Suprapubic skin (tissue), 4 donors: ENCODE results near the gene RGMA. TPM values are rescaled to one million over a fixed set of nuclear protein-coding genes. Genes with fewer than 3 reads are reported as not detected.

Experiments
- DNase-seq, 2 donors: peaks; one replicate each; pipeline ENCODE4 v3.0.0-alpha.2; 2019; ENCODE audit warnings: low spot score in 2 of 2
- H3K27ac ChIP-seq: fragments of 200-600 bp; sonication (generic); one replicate; pipeline ENCODE4 v1.5.1; 2019
- H3K27me3 ChIP-seq: fragments of 200-600 bp; sonication (generic); one replicate; pipeline ENCODE4 v1.5.1; 2019
- H3K36me3 ChIP-seq: fragments of 200-600 bp; sonication (generic); one replicate; pipeline ENCODE4 v1.5.1; 2019
- H3K4me1 ChIP-seq: fragments of 200-600 bp; sonication (generic); one replicate; pipeline ENCODE4 v1.5.1; 2019
- H3K4me3 ChIP-seq: fragments of 200-600 bp; sonication (generic); one replicate; pipeline ENCODE4 v1.5.1; 2019; ENCODE audit warnings: mild to moderate bottlenecking
- H3K9me3 ChIP-seq: fragments of 200-600 bp; sonication (generic); one replicate; pipeline ENCODE4 v1.5.1; 2019
- EP300 ChIP-seq: sonication (generic); formaldehyde crosslinking; IDR thresholded peaks from one replicate; pipeline ENCODE4 v1.6.1; 2017; ENCODE audit warnings: antibody characterized with exemption
- POLR2A ChIP-seq, 2 donors: fragments of 450-650 bp; IDR thresholded peaks; one replicate each; pipeline ENCODE4 v1.6.1; 2017; ENCODE audit warnings: antibody characterized with exemption in 2 of 2, mild to moderate bottlenecking in 2 of 2, moderate library complexity in 2 of 2
- POLR2AphosphoS5 ChIP-seq, 3 donors: sonication (generic); formaldehyde crosslinking; IDR thresholded peaks; one replicate each; pipeline ENCODE4 v1.6.1; 2017; ENCODE audit warnings: antibody characterized with exemption in 3 of 3
- WGBS: methylation state at CpG from one replicate; pipeline ENCODE4 v1.1.5; 2018; 5-methylcytosine and 5-hydroxymethylcytosine counted together
- total RNA-seq, 4 donors: library from RNA; depleted of rRNA; stranded (reverse); fragments of >200 nt; gene quantifications; one replicate each; pipeline ENCODE4 v1.1.0, GENCODE V29; 2016
- TF ChIP-seq, protein P1 (sequence below), 2 donors: fragments of 200-600 bp in 1 of 2; fragments of 450-650 bp in 1 of 2; sonication (generic) in 1 of 2; IDR thresholded peaks; one replicate each; pipeline ENCODE4 v1.5.1; 2016 to 2019; ENCODE audit warnings: antibody characterized with exemption in 2 of 2, mild to moderate bottlenecking in 1 of 2, moderate library complexity in 1 of 2

RGMA gene
- total RNA-seq, 4 donors from 2014 or later, result 11.1 to 18.7 (median 15.6) TPM

DNA sequence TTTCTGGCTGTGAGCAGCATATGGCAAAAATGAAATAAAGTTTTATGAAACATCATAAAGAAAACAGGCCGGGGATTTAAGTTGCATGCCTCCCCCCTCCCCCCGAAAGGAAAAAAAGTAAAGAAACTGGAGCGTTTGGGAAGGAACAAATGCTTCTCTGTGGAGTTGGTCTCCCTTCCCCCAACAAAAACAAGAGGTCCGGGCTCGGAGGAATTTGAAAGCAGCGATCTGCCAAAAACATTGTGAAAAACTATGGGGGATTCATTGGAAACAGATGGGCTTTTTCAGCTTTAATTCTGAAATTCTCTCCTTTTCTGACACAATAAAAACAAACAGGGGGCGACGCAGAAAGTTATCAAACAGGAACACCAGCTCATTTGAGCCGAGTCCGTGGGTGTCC, 17.0 kb downstream of the RGMA start:
- H3K9me3 ChIP-seq, result no peaks in the 10 kb centered on the region
- H3K27ac ChIP-seq, result peak overlapping the region; percentile 93
- WGBS, result 2% methylated on average over 10 of the region's 10 CpGs
- H3K4me1 ChIP-seq, result peaks cover 49% of the 10 kb centered on the region
- peak overlapping the region; percentile 72 for H3K4me3 ChIP-seq
- H3K27me3 ChIP-seq, result peaks cover 12% of the 10 kb centered on the region
- peak in 1 of 2 donors; percentile 31 for TF ChIP-seq POLR2A (IDR thresholded peaks at IDR 0.05)
- TF ChIP-seq, protein P1, sequence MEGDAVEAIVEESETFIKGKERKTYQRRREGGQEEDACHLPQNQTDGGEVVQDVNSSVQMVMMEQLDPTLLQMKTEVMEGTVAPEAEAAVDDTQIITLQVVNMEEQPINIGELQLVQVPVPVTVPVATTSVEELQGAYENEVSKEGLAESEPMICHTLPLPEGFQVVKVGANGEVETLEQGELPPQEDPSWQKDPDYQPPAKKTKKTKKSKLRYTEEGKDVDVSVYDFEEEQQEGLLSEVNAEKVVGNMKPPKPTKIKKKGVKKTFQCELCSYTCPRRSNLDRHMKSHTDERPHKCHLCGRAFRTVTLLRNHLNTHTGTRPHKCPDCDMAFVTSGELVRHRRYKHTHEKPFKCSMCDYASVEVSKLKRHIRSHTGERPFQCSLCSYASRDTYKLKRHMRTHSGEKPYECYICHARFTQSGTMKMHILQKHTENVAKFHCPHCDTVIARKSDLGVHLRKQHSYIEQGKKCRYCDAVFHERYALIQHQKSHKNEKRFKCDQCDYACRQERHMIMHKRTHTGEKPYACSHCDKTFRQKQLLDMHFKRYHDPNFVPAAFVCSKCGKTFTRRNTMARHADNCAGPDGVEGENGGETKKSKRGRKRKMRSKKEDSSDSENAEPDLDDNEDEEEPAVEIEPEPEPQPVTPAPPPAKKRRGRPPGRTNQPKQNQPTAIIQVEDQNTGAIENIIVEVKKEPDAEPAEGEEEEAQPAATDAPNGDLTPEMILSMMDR (IDR thresholded peaks at IDR 0.05), result no peak
- DNase-seq, result peak in 1 of 2 donors; percentile 62
- no peaks in the 10 kb centered on the region for H3K36me3 ChIP-seq

DNA sequence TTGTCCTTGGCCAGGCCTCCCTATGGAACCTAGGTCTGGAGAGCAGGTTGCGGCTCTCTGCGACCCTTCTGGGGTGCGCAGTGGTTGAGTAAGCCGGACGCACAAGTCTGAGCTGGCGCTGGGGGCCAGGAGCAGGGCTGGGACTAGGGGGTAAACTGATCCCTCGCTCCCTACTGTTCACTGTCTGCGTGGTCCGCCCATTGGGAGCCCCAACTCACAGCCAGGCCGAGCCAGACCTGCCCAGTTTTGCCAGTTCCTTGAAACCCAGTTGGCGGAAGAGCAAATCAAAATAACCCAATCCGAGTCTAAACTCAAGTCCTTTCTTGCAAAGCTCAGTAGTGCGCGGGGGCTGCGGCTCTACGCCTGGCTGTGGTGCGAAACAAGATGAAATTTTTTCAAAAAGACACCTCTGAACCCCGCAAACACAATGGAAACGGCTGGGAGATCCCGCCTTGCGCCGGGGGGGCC, 17.5 kb downstream of the RGMA start:
- H3K4me3 ChIP-seq, result peak overlapping the region; percentile 72
- H3K4me1 ChIP-seq, result peaks cover 49% of the 10 kb centered on the region
- H3K27me3 ChIP-seq, result peaks cover 12% of the 10 kb centered on the region
- no peaks in the 10 kb centered on the region for H3K36me3 ChIP-seq
- H3K9me3 ChIP-seq, result no peaks in the 10 kb centered on the region
- H3K27ac ChIP-seq, result peak overlapping the region; percentile 93
- DNase-seq, result peak in 1 of 2 donors; percentile 56
- WGBS, result 14% methylated on average over 16 of the region's 22 CpGs
- TF ChIP-seq EP300 (no peak), POLR2AphosphoS5 (IDR thresholded peaks at IDR 0.05) (no peak), POLR2A (IDR thresholded peaks at IDR 0.05) (no peak)
- TF ChIP-seq, protein P1 (IDR thresholded peaks at IDR 0.05), result no peak

DNA sequence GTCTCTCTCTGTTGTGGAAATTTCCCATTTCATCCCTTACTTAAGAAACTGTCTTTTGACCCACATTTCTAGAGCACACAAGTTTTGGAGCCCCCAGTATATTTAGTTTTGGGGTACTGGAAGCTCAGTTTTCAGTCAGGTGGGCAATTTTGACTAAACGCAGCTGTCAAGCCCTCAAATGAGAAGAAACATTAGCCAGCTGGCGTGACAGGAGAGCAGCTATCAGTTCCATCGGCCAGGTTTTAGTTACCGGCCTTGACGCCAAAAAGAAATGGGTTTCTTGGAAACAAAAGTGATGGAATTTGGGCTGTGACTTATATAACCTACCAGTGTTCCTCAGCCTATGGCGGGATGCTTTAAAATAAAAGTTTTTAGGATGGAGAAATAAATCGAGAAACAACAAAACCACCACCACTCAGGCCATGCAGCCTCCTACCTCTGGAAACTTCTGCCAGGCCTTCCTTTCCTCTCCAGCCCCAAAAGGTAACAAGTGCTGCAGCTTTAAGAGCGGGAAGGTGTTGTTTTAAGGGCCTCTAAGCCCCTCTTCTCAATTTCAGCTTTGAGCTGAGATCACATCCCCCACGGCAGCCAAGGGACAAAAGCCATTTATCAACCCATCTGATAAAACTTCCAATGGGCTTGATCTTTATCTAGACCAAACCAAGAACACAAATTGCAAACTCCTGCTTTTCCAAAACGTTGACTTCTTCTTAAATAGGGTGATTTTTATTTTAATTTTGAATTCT, 18.3 kb downstream of the RGMA start:
- peaks cover 49% of the 10 kb centered on the region for H3K4me1 ChIP-seq
- H3K9me3 ChIP-seq, result no peaks in the 10 kb centered on the region
- H3K36me3 ChIP-seq, result peaks cover 3% of the 10 kb centered on the region
- 47% methylated on average over 10 of the region's 10 CpGs for WGBS
- no peak for TF ChIP-seq EP300
- TF ChIP-seq POLR2A (IDR thresholded peaks at IDR 0.05), result no peak
- TF ChIP-seq POLR2AphosphoS5 (IDR thresholded peaks at IDR 0.05), result no peak
- TF ChIP-seq, protein P1 (IDR thresholded peaks at IDR 0.05), result no peak
- H3K27ac ChIP-seq, result peak overlapping the region; percentile 93
- H3K4me3 ChIP-seq, result peak overlapping the region; percentile 72
- no peak for DNase-seq
- H3K27me3 ChIP-seq, result peaks cover 12% of the 10 kb centered on the region

DNA sequence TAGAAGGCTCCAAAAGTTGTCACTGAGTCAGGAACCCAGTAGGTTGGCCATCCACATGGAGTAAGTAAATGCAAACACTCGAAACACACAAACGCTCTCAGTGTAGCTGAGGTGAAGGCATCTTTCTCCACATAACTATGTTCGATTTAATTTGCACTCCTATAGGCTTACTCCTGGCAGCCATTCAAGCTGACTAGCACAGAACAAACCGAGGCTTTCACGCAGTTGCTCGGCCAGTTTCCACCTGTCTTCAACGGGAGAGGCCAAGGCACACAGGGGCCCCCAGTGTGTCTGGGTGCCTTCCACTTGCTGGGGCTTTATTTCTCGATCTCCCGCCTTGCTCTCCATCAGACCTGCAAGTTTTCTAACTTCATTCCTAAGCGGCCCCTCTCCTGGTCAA, 18.9 kb downstream of the RGMA start:
- Histone ChIP-seq H3K27me3 (peaks cover 12% of the 10 kb centered on the region), H3K4me1 (peaks cover 49% of the 10 kb centered on the region), H3K27ac (peak overlapping the region; percentile 93), H3K9me3 (no peaks in the 10 kb centered on the region), H3K36me3 (peaks cover 5% of the 10 kb centered on the region), H3K4me3 (peak overlapping the region; percentile 72)
- WGBS, result 60% methylated on average over 10 of the region's 10 CpGs
- no peak for DNase-seq
- TF ChIP-seq, protein P1 (IDR thresholded peaks at IDR 0.05), result no peak
- TF ChIP-seq EP300 (no peak), POLR2A (IDR thresholded peaks at IDR 0.05) (no peak), POLR2AphosphoS5 (IDR thresholded peaks at IDR 0.05) (no peak)

DNA sequence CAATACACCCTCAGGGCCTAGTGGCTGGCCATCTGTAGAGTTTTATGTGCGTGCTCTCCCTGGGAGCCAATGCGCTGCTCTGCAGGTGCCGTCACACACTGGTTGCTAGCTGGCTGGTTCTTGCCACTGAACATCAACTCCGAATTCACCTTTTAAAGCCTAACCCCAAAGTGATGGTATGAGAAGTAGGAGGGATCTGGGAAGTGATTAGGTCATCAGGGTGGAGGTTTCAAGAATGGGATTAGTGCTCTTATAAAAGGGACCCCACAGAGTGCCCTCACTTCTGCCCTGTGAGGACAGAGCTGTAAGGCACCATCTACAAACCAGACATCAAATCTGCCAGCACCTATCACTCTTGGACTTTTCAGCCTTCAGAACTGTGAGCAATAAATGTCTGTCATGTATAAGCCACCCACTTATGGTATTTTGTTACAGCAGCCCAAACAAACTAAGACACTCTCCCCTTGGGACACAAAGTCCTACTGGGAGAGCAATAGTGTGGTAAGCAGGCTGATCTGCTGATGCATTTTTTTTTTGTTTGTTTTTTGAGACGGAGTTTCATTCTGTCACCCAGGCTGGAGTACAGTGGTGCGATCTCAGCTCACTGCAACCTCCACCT, 20.3 kb downstream of the RGMA start:
- TF ChIP-seq POLR2A (IDR thresholded peaks at IDR 0.05) (no peak), POLR2AphosphoS5 (IDR thresholded peaks at IDR 0.05) (no peak), EP300 (no peak)
- TF ChIP-seq, protein P1 (IDR thresholded peaks at IDR 0.05), result no peak
- Histone ChIP-seq H3K36me3 (peaks cover 5% of the 10 kb centered on the region), H3K27me3 (peaks cover 6% of the 10 kb centered on the region), H3K4me1 (peaks cover 55% of the 10 kb centered on the region), H3K9me3 (no peaks in the 10 kb centered on the region), H3K27ac (no peak overlapping the region), H3K4me3 (no peak overlapping the region)
- WGBS, result 86% methylated on average over 6 of the region's 6 CpGs
- DNase-seq, result no peak
